ENCODE results near the gene EVX2.

EVX2 gene

GRCh38 chr2:176126929-176127773 lies 43.4 kb upstream of the EVX2 start:
- H3K9ac ChIP-seq (ENCODE audit: low read length) = no peak overlapping the region
- H2BK120ac ChIP-seq (ENCODE audit: low read depth, low read length) = no peak overlapping the region
- H3K18ac ChIP-seq (ENCODE audit: low read length) = no peak overlapping the region
- H2BK15ac ChIP-seq (replicated peaks; ENCODE audit: low read depth) = no peak overlapping the region
- no peak overlapping the region for H3K4ac ChIP-seq (ENCODE audit: low read depth, low read length)
- DNase-seq = no peak
- H2AK5ac ChIP-seq (ENCODE audit: low read length) = no peak overlapping the region
- H2BK5ac ChIP-seq (ENCODE audit: low read length) = no peak overlapping the region
- H4K5ac ChIP-seq (ENCODE audit: low read length) = no peak overlapping the region
- H3K4me3 ChIP-seq (ENCODE audit: low read length) = no peak overlapping the region
- no CpG with 5 or more reads among the region's 13 CpGs for whole genome bisulfite sequencing (ENCODE audit: extremely low coverage, insufficient coverage, low lambda C conversion rate)
- no peak overlapping the region for H3K23ac ChIP-seq (ENCODE audit: low read length)
- H3K79me1 ChIP-seq (ENCODE audit: low read length) = no peaks in the 10 kb centered on the region
- no peak overlapping the region for H3K27ac ChIP-seq (ENCODE audit: low read depth, low read length)
- no peaks in the 10 kb centered on the region for H3K4me1 ChIP-seq (ENCODE audit: control insufficient read depth, low read depth, low read length)
- no peak overlapping the region for H3K4me2 ChIP-seq (ENCODE audit: low read length)
- no peak overlapping the region for H3K56ac ChIP-seq (ENCODE audit: low read length)
- no peaks in the 10 kb centered on the region for H3K36me3 ChIP-seq (ENCODE audit: control insufficient read depth, insufficient read depth, low read length)
- H3K27me3 ChIP-seq (ENCODE audit: insufficient read depth, low read length, poor library complexity) = peaks cover 81% of the 10 kb centered on the region
- H4K8ac ChIP-seq (ENCODE audit: low read depth, low read length) = no peak overlapping the region
- H3K79me2 ChIP-seq (ENCODE audit: control insufficient read depth, insufficient read depth, low read length) = no peaks in the 10 kb centered on the region

- H3K18ac ChIP-seq (ENCODE audit: low read length) = no peak overlapping the region
These were observed 42.0 kb upstream of the EVX2 start for GRCh38 chr2:176125772-176126054.

GRCh38 chr2:176124947-176125771 lies 41.4 kb upstream of the EVX2 start:
- WGBS (ENCODE audit: extremely low coverage, insufficient coverage, low lambda C conversion rate) = no CpG with 5 or more reads among the region's 9 CpGs
- Histone ChIP-seq H2BK15ac (replicated peaks; ENCODE audit: low read depth) (no peak overlapping the region), H3K4me3 (ENCODE audit: low read length) (no peak overlapping the region), H4K8ac (ENCODE audit: low read depth, low read length) (no peak overlapping the region), H3K27ac (ENCODE audit: low read depth, low read length) (no peak overlapping the region), H3K18ac (ENCODE audit: low read length) (no peak overlapping the region), H3K4me2 (ENCODE audit: low read length) (no peak overlapping the region), H2BK5ac (ENCODE audit: low read length) (no peak overlapping the region), H2BK120ac (ENCODE audit: low read depth, low read length) (no peak overlapping the region), H3K23ac (ENCODE audit: low read length) (no peak overlapping the region), H3K56ac (ENCODE audit: low read length) (no peak overlapping the region), H2AK5ac (ENCODE audit: low read length) (no peak overlapping the region), H4K5ac (ENCODE audit: low read length) (no peak overlapping the region), H3K4me1 (ENCODE audit: control insufficient read depth, low read depth, low read length) (no peaks in the 10 kb centered on the region), H3K79me1 (ENCODE audit: low read length) (no peaks in the 10 kb centered on the region), H3K27me3 (ENCODE audit: insufficient read depth, low read length, poor library complexity) (peaks cover 84% of the 10 kb centered on the region), H3K36me3 (ENCODE audit: control insufficient read depth, insufficient read depth, low read length) (no peaks in the 10 kb centered on the region), H3K9ac (ENCODE audit: low read length) (no peak overlapping the region), H3K4ac (ENCODE audit: low read depth, low read length) (no peak overlapping the region), H3K79me2 (ENCODE audit: control insufficient read depth, insufficient read depth, low read length) (no peaks in the 10 kb centered on the region)
- DNase-seq = no peak

More at GRCh38 chr2:176125772-176126054, 42.0 kb upstream of the EVX2 start:
- DNase-seq = no peak
- Histone ChIP-seq H3K4me3 (ENCODE audit: low read length) (no peak overlapping the region), H4K8ac (ENCODE audit: low read depth, low read length) (no peak overlapping the region), H3K4me1 (ENCODE audit: control insufficient read depth, low read depth, low read length) (no peaks in the 10 kb centered on the region), H2BK5ac (ENCODE audit: low read length) (no peak overlapping the region), H3K36me3 (ENCODE audit: control insufficient read depth, insufficient read depth, low read length) (no peaks in the 10 kb centered on the region), H3K23ac (ENCODE audit: low read length) (no peak overlapping the region), H3K27ac (ENCODE audit: low read depth, low read length) (no peak overlapping the region), H3K4me2 (ENCODE audit: low read length) (no peak overlapping the region), H2BK120ac (ENCODE audit: low read depth, low read length) (no peak overlapping the region), H3K9ac (ENCODE audit: low read length) (no peak overlapping the region), H3K79me1 (ENCODE audit: low read length) (no peaks in the 10 kb centered on the region), H2AK5ac (ENCODE audit: low read length) (no peak overlapping the region), H4K5ac (ENCODE audit: low read length) (no peak overlapping the region), H3K79me2 (ENCODE audit: control insufficient read depth, insufficient read depth, low read length) (no peaks in the 10 kb centered on the region), H3K27me3 (ENCODE audit: insufficient read depth, low read length, poor library complexity) (peaks cover 84% of the 10 kb centered on the region), H3K4ac (ENCODE audit: low read depth, low read length) (no peak overlapping the region), H2BK15ac (replicated peaks; ENCODE audit: low read depth) (no peak overlapping the region), H3K56ac (ENCODE audit: low read length) (no peak overlapping the region)
- no CpG with 5 or more reads among the region's 6 CpGs for WGBS (ENCODE audit: extremely low coverage, insufficient coverage, low lambda C conversion rate)

- WGBS (ENCODE audit: extremely low coverage, insufficient coverage, low lambda C conversion rate) = no CpG with 5 or more reads among the region's 34 CpGs
- H3K27ac ChIP-seq (ENCODE audit: low read depth, low read length) = no peak overlapping the region
- H3K36me3 ChIP-seq (ENCODE audit: control insufficient read depth, insufficient read depth, low read length) = no peaks in the 10 kb centered on the region
These were observed 40.6 kb upstream of the EVX2 start for GRCh38 chr2:176124110-176124946.

GRCh38 chr2:176123411-176124109 lies 39.8 kb upstream of the EVX2 start:
- no peak for DNase-seq
- Histone ChIP-seq H3K4ac (ENCODE audit: low read depth, low read length) (no peak overlapping the region), H3K4me2 (ENCODE audit: low read length) (no peak overlapping the region), H3K79me1 (ENCODE audit: low read length) (no peaks in the 10 kb centered on the region), H3K18ac (ENCODE audit: low read length) (no peak overlapping the region), H4K5ac (ENCODE audit: low read length) (no peak overlapping the region), H2AK5ac (ENCODE audit: low read length) (no peak overlapping the region), H3K27ac (ENCODE audit: low read depth, low read length) (no peak overlapping the region), H3K4me3 (ENCODE audit: low read length) (no peak overlapping the region), H3K4me1 (ENCODE audit: control insufficient read depth, low read depth, low read length) (no peaks in the 10 kb centered on the region), H2BK15ac (replicated peaks; ENCODE audit: low read depth) (no peak overlapping the region), H2BK5ac (ENCODE audit: low read length) (no peak overlapping the region), H3K36me3 (ENCODE audit: control insufficient read depth, insufficient read depth, low read length) (no peaks in the 10 kb centered on the region), H3K79me2 (ENCODE audit: control insufficient read depth, insufficient read depth, low read length) (no peaks in the 10 kb centered on the region), H4K8ac (ENCODE audit: low read depth, low read length) (no peak overlapping the region), H3K23ac (ENCODE audit: low read length) (no peak overlapping the region), H3K27me3 (ENCODE audit: insufficient read depth, low read length, poor library complexity) (peaks cover 82% of the 10 kb centered on the region), H3K9ac (ENCODE audit: low read length) (no peak overlapping the region), H2BK120ac (ENCODE audit: low read depth, low read length) (no peak overlapping the region), H3K56ac (ENCODE audit: low read length) (no peak overlapping the region)
- no CpG with 5 or more reads among the region's 40 CpGs for WGBS (ENCODE audit: extremely low coverage, insufficient coverage, low lambda C conversion rate)

More at GRCh38 chr2:176124110-176124946, 40.6 kb upstream of the EVX2 start:
- no peak overlapping the region for H3K4me2 ChIP-seq (ENCODE audit: low read length)
- H3K18ac ChIP-seq (ENCODE audit: low read length) = no peak overlapping the region
- H4K5ac ChIP-seq (ENCODE audit: low read length) = no peak overlapping the region
- H3K23ac ChIP-seq (ENCODE audit: low read length) = no peak overlapping the region
- no peak overlapping the region for H2BK5ac ChIP-seq (ENCODE audit: low read length)
- H2AK5ac ChIP-seq (ENCODE audit: low read length) = no peak overlapping the region
- H3K79me2 ChIP-seq (ENCODE audit: control insufficient read depth, insufficient read depth, low read length) = no peaks in the 10 kb centered on the region
- H3K9ac ChIP-seq (ENCODE audit: low read length) = no peak overlapping the region
- DNase-seq = no peak
- no peak overlapping the region for H3K56ac ChIP-seq (ENCODE audit: low read length)
- H3K4me1 ChIP-seq (ENCODE audit: control insufficient read depth, low read depth, low read length) = no peaks in the 10 kb centered on the region
- H3K4me3 ChIP-seq (ENCODE audit: low read length) = no peak overlapping the region
- no peaks in the 10 kb centered on the region for H3K79me1 ChIP-seq (ENCODE audit: low read length)
- no peak overlapping the region for H2BK120ac ChIP-seq (ENCODE audit: low read depth, low read length)
- no peak overlapping the region for H2BK15ac ChIP-seq (replicated peaks; ENCODE audit: low read depth)
- peaks cover 86% of the 10 kb centered on the region for H3K27me3 ChIP-seq (ENCODE audit: insufficient read depth, low read length, poor library complexity)
- no peak overlapping the region for H3K4ac ChIP-seq (ENCODE audit: low read depth, low read length)
- H4K8ac ChIP-seq (ENCODE audit: low read depth, low read length) = no peak overlapping the region

Data from mesendoderm (in vitro differentiated cells).